Measurements from ENCODE around the gene ATPAF1. TPM values are rescaled to one million over a fixed set of nuclear protein-coding genes. Genes with fewer than 3 reads are reported as not detected.

The ATPAF1 gene
- total RNA-seq, 3 donors from 2014 or later (not counting 1 experiment from before 2014, with no cell fraction given) = 18.0 to 21.7 (median 19.0) TPM

- no peak overlapping the region for H3K4me3 Mint-ChIP-seq
- peaks cover 4 to 5% of the 10 kb centered on the region in 2 donors for H3K4me1 Mint-ChIP-seq
- Histone ChIP-seq H3K27me3 (ENCODE audit: control insufficient read depth, insufficient read depth, low read length) (no peaks in the 10 kb centered on the region), H3K4me3 (ENCODE audit: low read length) (no peak overlapping the region), H3K27ac (ENCODE audit: low read length) (no peak overlapping the region), H3K36me3 (ENCODE audit: control insufficient read depth, insufficient read depth, low read length) (peaks cover 80% of the 10 kb centered on the region), H3K4me1 (ENCODE audit: control insufficient read depth, insufficient read depth, low read length) (no peaks in the 10 kb centered on the region), H3K9me3 (ENCODE audit: control insufficient read depth, insufficient read depth, low read length) (no peaks in the 10 kb centered on the region)
- no peak overlapping the region for H3K27ac Mint-ChIP-seq
- WGBS (ENCODE audit: insufficient coverage) = 90% methylated on average over 2 of the region's 2 CpGs
- DNase-seq = no peak
- no peak for ATAC-seq
- no peaks in the 10 kb centered on the region for H3K27me3 Mint-ChIP-seq (ENCODE audit: low read depth in 2 of 2)
- H3K36me3 Mint-ChIP-seq = peaks cover 57% of the 10 kb centered on the region
- no peaks in the 10 kb centered on the region for H3K9me3 Mint-ChIP-seq
- no peak for TF ChIP-seq CTCF (IDR thresholded peaks at IDR 0.05)
- intact Hi-C loops (cut with micrococcal nuclease) = no loop called here
Observed at GRCh38 chr1:46690931-46691421, 22.8 kb upstream of the ATPAF1 start.

- Histone ChIP-seq H3K36me3 (ENCODE audit: control insufficient read depth, insufficient read depth, low read length) (peaks cover 81% of the 10 kb centered on the region), H3K27me3 (ENCODE audit: control insufficient read depth, insufficient read depth, low read length) (no peaks in the 10 kb centered on the region), H3K9me3 (ENCODE audit: control insufficient read depth, insufficient read depth, low read length) (no peaks in the 10 kb centered on the region), H3K4me1 (ENCODE audit: control insufficient read depth, insufficient read depth, low read length) (no peaks in the 10 kb centered on the region), H3K4me3 (ENCODE audit: low read length) (no peak overlapping the region), H3K27ac (ENCODE audit: low read length) (no peak overlapping the region)
- peaks cover 56% of the 10 kb centered on the region for H3K36me3 Mint-ChIP-seq
- no peaks in the 10 kb centered on the region for H3K27me3 Mint-ChIP-seq (ENCODE audit: low read depth in 2 of 2)
- WGBS (ENCODE audit: insufficient coverage) = 70% methylated on average over 1 of the region's 1 CpG
- peaks cover 4 to 5% of the 10 kb centered on the region in 2 donors for H3K4me1 Mint-ChIP-seq
- H3K4me3 Mint-ChIP-seq = no peak overlapping the region
- H3K9me3 Mint-ChIP-seq = no peaks in the 10 kb centered on the region
- no peak for ATAC-seq
- DNase-seq = no peak
- no peak for TF ChIP-seq CTCF (IDR thresholded peaks at IDR 0.05)
- intact Hi-C loops (cut with micrococcal nuclease) = no loop called here
- no peak overlapping the region for H3K27ac Mint-ChIP-seq
Observed at GRCh38 chr1:46689897-46690296, 21.7 kb upstream of the ATPAF1 start.

- Histone ChIP-seq H3K27me3 (ENCODE audit: control insufficient read depth, insufficient read depth, low read length) (no peaks in the 10 kb centered on the region), H3K4me1 (ENCODE audit: control insufficient read depth, insufficient read depth, low read length) (no peaks in the 10 kb centered on the region), H3K27ac (ENCODE audit: low read length) (no peak overlapping the region), H3K9me3 (ENCODE audit: control insufficient read depth, insufficient read depth, low read length) (no peaks in the 10 kb centered on the region), H3K4me3 (ENCODE audit: low read length) (no peak overlapping the region), H3K36me3 (ENCODE audit: control insufficient read depth, insufficient read depth, low read length) (peaks cover 86% of the 10 kb centered on the region)
- ATAC-seq (no peak), DNase-seq (no peak)
- no peaks in the 10 kb centered on the region for H3K27me3 Mint-ChIP-seq (ENCODE audit: low read depth in 2 of 2)
- whole genome bisulfite sequencing (ENCODE audit: insufficient coverage) = 63% methylated on average over 2 of the region's 2 CpGs
- intact Hi-C loops (cut with micrococcal nuclease) = no loop called here
- TF ChIP-seq CTCF (IDR thresholded peaks at IDR 0.05) = no peak
- peaks cover 62% of the 10 kb centered on the region for H3K36me3 Mint-ChIP-seq
- H3K9me3 Mint-ChIP-seq = no peaks in the 10 kb centered on the region
- peaks cover 4 to 5% of the 10 kb centered on the region in 2 donors for H3K4me1 Mint-ChIP-seq
- no peak overlapping the region for H3K4me3 Mint-ChIP-seq
- H3K27ac Mint-ChIP-seq = no peak overlapping the region
Observed at GRCh38 chr1:46689356-46689755, 21.2 kb upstream of the ATPAF1 start.

GRCh38 chr1:46687921-46688509 is 19.9 kb upstream of the ATPAF1 start:
- H3K27ac ChIP-seq (ENCODE audit: low read length) = no peak overlapping the region
- intact Hi-C loops (cut with micrococcal nuclease) = no loop called here
- peaks cover 65% of the 10 kb centered on the region for H3K36me3 Mint-ChIP-seq
- no peak for TF ChIP-seq CTCF (IDR thresholded peaks at IDR 0.05)
- DNase-seq = no peak
- no peaks in the 10 kb centered on the region for H3K9me3 ChIP-seq (ENCODE audit: control insufficient read depth, insufficient read depth, low read length)
- no peaks in the 10 kb centered on the region for H3K27me3 Mint-ChIP-seq (ENCODE audit: low read depth in 2 of 2)
- H3K4me1 ChIP-seq (ENCODE audit: control insufficient read depth, insufficient read depth, low read length) = no peaks in the 10 kb centered on the region
- 78% methylated on average over 9 of the region's 9 CpGs for WGBS (ENCODE audit: insufficient coverage)
- no peaks in the 10 kb centered on the region for H3K27me3 ChIP-seq (ENCODE audit: control insufficient read depth, insufficient read depth, low read length)
- peaks cover 97% of the 10 kb centered on the region for H3K36me3 ChIP-seq (ENCODE audit: control insufficient read depth, insufficient read depth, low read length)
- peaks cover 4 to 5% of the 10 kb centered on the region in 2 donors for H3K4me1 Mint-ChIP-seq
- H3K4me3 Mint-ChIP-seq = no peak overlapping the region
- H3K27ac Mint-ChIP-seq = no peak overlapping the region
- no peaks in the 10 kb centered on the region for H3K9me3 Mint-ChIP-seq
- ATAC-seq = no peak
- no peak overlapping the region for H3K4me3 ChIP-seq (ENCODE audit: low read length)

All from natural killer cell (primary cell).